ENCODE measurements around the gene SH3RF3.
"Not testable (repeated sequence)": the region's sequence is repeated elsewhere in the genome, so short reads cannot be mapped to it uniquely, and the experiment has no call there.

The SH3RF3 gene

GRCh38 chr2:109160714-109161440 lies 31.9 kb downstream of the SH3RF3 start:
- DNase-seq, result no peak

DNA sequence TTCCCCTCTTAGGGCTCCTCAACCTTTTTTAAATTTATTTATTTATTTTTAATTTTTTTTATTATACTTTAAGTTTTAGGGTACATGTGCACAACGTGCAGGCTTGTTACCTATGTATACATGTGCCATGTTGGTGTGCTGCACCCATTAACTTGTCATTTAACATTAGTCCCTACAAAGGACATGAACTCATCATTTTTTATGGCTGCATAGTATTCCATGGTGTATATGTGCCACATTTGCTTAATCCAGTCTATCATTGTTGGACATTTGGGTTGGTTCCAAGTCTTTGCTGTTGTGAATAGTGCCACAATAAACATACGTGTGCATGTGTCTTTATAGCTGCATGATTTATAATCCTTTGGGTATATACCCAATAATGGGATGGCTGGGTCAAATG lies 33.4 kb downstream of the SH3RF3 start:
- not testable (repeated sequence) for DNase-seq

- peak; percentile 93 for DNase-seq
These were observed 34.0 kb downstream of the SH3RF3 start for GRCh38 chr2:109162999-109163398.

DNA sequence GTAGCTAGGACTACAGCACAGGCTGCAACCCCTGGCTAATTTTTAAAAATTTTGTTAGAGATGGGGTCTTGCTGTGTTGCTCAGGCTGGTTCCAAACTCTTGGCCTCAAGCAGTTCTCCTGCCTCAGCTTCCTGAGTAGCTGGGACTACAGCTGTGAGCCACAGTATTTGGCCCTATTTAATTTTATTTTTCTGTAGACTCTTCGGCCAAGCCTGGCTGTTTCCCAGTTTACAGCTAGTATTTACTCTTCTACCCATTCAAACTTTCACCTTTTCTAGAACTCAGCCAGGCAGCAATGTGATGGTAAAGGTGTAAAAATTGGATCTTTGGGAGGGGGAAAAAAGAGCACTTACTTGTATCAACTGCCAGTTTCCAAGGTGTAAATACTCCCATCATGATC lies 35.3 kb downstream of the SH3RF3 start:
- no peak for DNase-seq

DNA sequence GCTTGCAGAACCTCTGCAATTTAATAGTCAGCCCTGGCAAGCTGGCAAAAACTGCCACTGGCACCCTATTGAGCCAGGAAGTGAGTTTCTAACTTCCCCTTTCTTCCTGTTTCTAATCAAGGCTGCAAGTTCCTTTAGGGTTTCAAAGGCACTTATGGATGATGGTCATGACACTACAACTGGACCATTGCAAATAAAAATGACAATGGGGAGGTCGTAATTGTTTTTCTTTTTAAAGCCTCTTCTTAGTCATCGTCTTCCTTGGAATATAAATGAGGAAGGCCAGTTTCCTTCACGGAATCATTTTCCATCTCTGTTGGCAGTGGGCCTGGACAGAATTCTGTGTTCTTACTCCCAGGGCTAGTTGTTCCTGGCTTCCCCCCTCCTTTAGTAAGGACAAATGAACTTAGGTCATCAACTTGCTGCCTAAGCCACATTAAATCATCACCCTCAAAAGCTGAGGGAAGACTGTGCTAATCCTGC lies 35.8 kb downstream of the SH3RF3 start:
- DNase-seq, result no peak

- DNase-seq, result no peak
These were observed 37.8 kb downstream of the SH3RF3 start for GRCh38 chr2:109166811-109167210.

GRCh38 chr2:109168086-109168485 lies 39.1 kb downstream of the SH3RF3 start:
- DNase-seq, result peak; percentile 15

DNA sequence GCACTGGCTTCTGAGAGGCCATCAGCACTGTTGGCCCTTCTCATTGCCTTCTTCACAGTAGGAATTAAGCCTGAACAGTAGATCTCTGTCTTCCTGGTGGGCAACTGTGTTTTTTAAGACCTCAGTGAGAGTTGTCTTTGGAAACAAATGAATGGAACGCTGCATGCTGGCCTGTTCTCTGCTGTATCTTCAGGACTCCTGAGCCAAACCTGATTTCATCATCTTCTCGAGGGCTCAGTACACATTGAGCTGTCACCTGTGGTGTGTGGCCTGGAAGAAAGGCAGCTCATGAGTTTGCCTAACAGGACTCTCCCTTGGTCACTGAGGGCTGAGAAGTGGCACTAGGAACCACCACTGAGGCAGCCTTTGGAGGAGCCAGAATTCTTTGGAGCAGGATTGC lies 39.7 kb downstream of the SH3RF3 start:
- DNase-seq, result peak; percentile 29

DNA sequence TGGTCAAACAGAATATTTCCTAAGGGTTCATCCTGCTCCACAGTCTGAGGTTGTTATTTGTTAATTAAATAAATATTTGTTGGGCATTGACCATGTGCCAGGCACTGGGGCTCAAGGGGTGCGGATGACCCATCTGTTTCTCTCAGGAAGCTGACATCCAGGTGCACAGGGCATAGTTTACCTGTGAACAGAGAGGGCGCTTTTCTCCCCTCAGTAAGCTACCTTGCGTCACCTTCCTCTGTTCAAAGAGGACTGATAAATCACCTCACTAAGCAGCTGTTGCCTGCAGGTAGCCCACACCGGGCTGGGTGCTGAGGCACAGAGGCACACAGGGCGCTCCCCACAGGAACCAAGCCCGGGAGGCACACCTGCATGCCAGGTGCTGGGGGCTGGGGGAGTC lies 41.6 kb downstream of the SH3RF3 start:
- DNase-seq, result peak; percentile 86

GRCh38 chr2:109171444-109172334 lies 42.7 kb downstream of the SH3RF3 start:
- peak; percentile 48 for DNase-seq

GRCh38 chr2:109172556-109173105 lies 43.6 kb downstream of the SH3RF3 start:
- DNase-seq, result no peak

- DNase-seq, result peak; percentile 63
These were observed 44.5 kb downstream of the SH3RF3 start for GRCh38 chr2:109173311-109174171.

DNA sequence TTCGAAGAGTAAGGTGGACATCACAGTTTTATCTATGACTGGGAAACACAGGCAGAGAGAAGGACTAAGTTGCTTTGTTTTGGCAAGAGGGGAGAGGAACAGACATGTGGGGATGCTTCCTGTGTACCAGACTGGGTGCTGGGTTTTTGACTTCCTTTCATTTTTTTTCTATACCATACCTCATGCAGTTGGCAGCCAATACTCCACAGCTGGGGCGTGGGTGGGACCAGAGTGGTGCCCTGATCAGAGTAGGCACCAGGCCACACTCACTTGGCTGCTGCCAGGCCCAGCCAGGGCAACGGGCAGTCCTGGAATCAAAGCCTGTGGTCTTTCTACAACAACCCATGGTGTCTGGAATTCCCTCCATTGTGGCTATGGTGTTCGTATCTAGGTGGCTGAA lies 45.2 kb downstream of the SH3RF3 start:
- DNase-seq, result no peak

GRCh38 chr2:109174626-109175349 lies 45.8 kb downstream of the SH3RF3 start:
- no peak for DNase-seq

- DNase-seq, result peak; percentile 95
These were observed 46.3 kb downstream of the SH3RF3 start for GRCh38 chr2:109175350-109175678.

GRCh38 chr2:109176928-109177327 lies 47.9 kb downstream of the SH3RF3 start:
- no peak for DNase-seq

DNA sequence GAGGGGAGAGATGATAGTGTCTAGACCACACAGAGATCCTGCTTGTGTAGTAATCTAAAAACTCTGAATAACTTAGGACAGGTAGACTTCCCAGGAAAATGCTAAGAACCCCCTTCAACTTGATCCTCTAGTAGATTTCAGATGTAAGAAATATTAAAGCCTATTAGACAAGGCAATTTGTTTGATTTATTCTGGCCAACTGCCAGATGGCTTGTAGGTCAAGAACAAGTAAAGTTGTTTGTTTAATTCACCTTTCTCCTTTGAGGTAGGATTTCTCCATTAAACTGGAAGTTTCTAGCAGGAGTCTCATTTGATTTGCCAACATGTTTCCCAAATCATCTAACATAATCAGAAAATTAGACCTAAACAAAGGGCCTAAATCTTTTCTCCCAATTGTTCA lies 48.6 kb downstream of the SH3RF3 start:
- no peak for DNase-seq

- DNase-seq, result no peak
These were observed 50.0 kb downstream of the SH3RF3 start for GRCh38 chr2:109178968-109179367.

- DNase-seq, result no peak
These were observed 51.8 kb downstream of the SH3RF3 start for GRCh38 chr2:109180786-109181185.

GRCh38 chr2:109182426-109182825 lies 53.4 kb downstream of the SH3RF3 start:
- DNase-seq, result no peak

DNA sequence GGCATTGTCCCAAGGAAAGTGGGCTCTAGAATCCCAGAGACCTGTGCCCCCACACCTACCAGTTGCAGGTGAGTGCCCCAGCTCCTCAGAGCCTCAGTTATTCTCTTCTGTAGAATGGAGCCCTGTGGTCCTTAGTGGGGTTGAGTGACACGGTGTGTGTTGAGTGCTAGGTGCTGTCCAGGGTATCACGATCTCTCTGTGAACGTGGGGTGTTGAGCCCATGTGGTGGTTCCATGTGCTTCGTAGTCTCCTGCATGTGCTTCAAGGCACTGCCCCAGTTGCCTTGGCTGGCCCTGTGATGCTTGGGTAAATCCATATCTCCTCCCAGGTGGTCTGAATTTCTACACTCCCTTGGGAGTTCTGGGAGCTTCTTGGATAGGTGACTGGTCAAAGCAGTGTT lies 54.9 kb downstream of the SH3RF3 start:
- DNase-seq, result no peak

DNA sequence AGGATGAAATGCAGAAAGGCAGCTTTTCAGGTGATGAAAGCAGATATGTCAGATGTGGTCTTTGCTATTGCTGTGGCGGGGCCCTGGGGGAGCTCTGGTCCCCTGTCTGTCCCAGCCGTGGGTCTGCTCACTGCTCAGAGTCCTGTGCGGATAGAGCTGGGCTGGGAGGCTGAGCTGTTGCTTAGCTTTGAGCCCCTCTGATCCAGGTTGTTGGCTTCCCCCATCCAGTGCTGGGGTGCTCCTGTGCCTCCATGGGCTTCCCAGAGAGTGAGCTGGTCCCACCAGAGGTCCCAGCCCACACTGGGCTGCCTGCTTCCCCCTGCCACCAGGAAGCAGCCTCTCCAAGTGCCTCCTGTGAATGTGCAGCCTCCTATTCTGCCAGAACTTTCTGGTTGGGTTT lies 55.4 kb downstream of the SH3RF3 start:
- DNase-seq, result no peak

Measured in NCI-H2029 (cell line).